ENCODE data around the gene CERK.

The CERK gene

GRCh38 chr22:46730568-46731245, 7.3 kb downstream of the CERK start:
- no peak for DNase-seq (ENCODE audit: low read depth in 1 of 2, low spot score in 1 of 2)
- TF ChIP-seq CTCF (IDR thresholded peaks at IDR 0.05; ENCODE audit: insufficient read depth, low read length) (no peak), SPI1 (IDR thresholded peaks at IDR 0.05; ENCODE audit: borderline replicate concordance, low read depth) (no peak), REST (IDR thresholded peaks at IDR 0.05; ENCODE audit: insufficient replicate concordance, low read depth) (no peak), GABPA (IDR thresholded peaks at IDR 0.05; ENCODE audit: low read depth) (no peak), POLR2AphosphoS5 (IDR thresholded peaks at IDR 0.05; ENCODE audit: low read depth) (no peak)
- H3K27ac ChIP-seq (replicated peaks), result no peak overlapping the region
- no peaks in the 10 kb centered on the region for H3K27me3 ChIP-seq (ENCODE audit: insufficient read depth, poor library complexity, severe bottlenecking)
- H3K4me3 ChIP-seq (replicated peaks; ENCODE audit: insufficient read depth, low read length), result no peak overlapping the region

GRCh38 chr22:46728470-46728869, 9.6 kb downstream of the CERK start:
- Histone ChIP-seq H3K27me3 (ENCODE audit: insufficient read depth, poor library complexity, severe bottlenecking) (no peaks in the 10 kb centered on the region), H3K27ac (replicated peaks) (no peak overlapping the region), H3K4me3 (replicated peaks; ENCODE audit: insufficient read depth, low read length) (no peak overlapping the region)
- TF ChIP-seq REST (IDR thresholded peaks at IDR 0.05; ENCODE audit: insufficient replicate concordance, low read depth), result no peak
- no peak for TF ChIP-seq CTCF (IDR thresholded peaks at IDR 0.05; ENCODE audit: insufficient read depth, low read length)
- no peak for TF ChIP-seq GABPA (IDR thresholded peaks at IDR 0.05; ENCODE audit: low read depth)
- TF ChIP-seq SPI1 (IDR thresholded peaks at IDR 0.05; ENCODE audit: borderline replicate concordance, low read depth), result no peak
- DNase-seq (ENCODE audit: low read depth in 1 of 2, low spot score in 1 of 2), result no peak

- no peaks in the 10 kb centered on the region for H3K27me3 ChIP-seq (ENCODE audit: insufficient read depth, poor library complexity, severe bottlenecking)
- no peak overlapping the region for H3K4me3 ChIP-seq (replicated peaks; ENCODE audit: insufficient read depth, low read length)
- TF ChIP-seq POLR2AphosphoS5 (IDR thresholded peaks at IDR 0.05; ENCODE audit: low read depth) (no peak), CTCF (IDR thresholded peaks at IDR 0.05; ENCODE audit: insufficient read depth, low read length) (no peak), REST (IDR thresholded peaks at IDR 0.05; ENCODE audit: insufficient replicate concordance, low read depth) (no peak), GABPA (IDR thresholded peaks at IDR 0.05; ENCODE audit: low read depth) (no peak), SPI1 (IDR thresholded peaks at IDR 0.05; ENCODE audit: borderline replicate concordance, low read depth) (no peak)
- no peak for DNase-seq (ENCODE audit: low read depth in 1 of 2, low spot score in 1 of 2)
- no peak overlapping the region for H3K27ac ChIP-seq (replicated peaks)
Measured at GRCh38 chr22:46727813-46728364, 10.2 kb downstream of the CERK start.

All from HL-60 (cell line).